ENCODE data around the gene FXYD6.
"Not testable (repeated sequence)": the region's sequence is repeated elsewhere in the genome, so short reads cannot be mapped to it uniquely, and the experiment has no call there.

The FXYD6 gene, protein sequence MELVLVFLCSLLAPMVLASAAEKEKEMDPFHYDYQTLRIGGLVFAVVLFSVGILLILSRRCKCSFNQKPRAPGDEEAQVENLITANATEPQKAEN

DNA sequence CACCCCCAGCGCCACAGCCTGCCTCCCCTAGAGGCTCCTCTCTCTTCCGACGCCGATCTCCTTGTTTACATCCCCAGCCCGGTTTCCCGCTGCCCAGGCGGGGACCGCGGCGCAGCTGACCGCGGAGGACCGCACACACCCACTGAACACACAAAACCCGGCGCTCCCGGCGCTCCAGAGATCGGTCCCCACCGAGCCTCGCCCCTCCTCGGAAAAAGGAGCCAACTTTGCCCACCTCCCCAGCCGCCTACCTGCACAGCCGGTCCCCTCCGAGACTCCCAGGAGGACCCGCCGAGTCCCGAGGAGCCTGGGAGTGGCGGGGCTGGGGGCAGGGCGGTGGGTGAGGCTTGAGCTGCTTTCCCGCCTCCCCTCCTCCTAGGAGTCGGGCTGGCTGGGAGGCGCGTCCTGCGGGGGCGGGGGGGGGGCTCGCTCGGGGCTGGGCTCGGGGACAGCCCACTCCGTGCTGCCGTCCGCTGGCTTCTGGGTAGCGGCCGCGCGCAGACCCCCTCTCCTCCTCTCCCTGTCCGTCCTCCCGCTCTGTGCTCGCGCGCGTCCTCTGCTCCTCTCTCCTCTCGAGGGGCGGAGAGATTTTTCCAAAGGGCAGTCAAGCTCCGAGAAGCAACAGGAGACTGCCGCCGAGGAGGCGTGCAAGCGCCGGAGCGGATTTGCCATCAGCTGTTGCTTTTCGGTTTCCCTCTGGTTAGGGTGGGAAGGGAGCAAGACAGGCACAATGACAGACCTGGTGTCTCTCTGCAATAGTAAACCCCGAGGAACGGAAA is at the start of gene FXYD6:
TSS of gene FXYD6 (minus strand) at position 318 of the 779 bp plus-strand sequence. CDS start 33,882 bp downstream, outside the sequence.
- DNase-seq (ENCODE audit: extremely low read depth, low read depth), result no peak
- H3K4me3 ChIP-seq (replicated peaks; ENCODE audit: low read depth, low read length), result no peak within 1 kb of the TSS
- TF ChIP-seq, protein P1, sequence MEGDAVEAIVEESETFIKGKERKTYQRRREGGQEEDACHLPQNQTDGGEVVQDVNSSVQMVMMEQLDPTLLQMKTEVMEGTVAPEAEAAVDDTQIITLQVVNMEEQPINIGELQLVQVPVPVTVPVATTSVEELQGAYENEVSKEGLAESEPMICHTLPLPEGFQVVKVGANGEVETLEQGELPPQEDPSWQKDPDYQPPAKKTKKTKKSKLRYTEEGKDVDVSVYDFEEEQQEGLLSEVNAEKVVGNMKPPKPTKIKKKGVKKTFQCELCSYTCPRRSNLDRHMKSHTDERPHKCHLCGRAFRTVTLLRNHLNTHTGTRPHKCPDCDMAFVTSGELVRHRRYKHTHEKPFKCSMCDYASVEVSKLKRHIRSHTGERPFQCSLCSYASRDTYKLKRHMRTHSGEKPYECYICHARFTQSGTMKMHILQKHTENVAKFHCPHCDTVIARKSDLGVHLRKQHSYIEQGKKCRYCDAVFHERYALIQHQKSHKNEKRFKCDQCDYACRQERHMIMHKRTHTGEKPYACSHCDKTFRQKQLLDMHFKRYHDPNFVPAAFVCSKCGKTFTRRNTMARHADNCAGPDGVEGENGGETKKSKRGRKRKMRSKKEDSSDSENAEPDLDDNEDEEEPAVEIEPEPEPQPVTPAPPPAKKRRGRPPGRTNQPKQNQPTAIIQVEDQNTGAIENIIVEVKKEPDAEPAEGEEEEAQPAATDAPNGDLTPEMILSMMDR (IDR thresholded peaks at IDR 0.05; ENCODE audit: low read depth, low read length, missing control alignments), result no peak

DNA sequence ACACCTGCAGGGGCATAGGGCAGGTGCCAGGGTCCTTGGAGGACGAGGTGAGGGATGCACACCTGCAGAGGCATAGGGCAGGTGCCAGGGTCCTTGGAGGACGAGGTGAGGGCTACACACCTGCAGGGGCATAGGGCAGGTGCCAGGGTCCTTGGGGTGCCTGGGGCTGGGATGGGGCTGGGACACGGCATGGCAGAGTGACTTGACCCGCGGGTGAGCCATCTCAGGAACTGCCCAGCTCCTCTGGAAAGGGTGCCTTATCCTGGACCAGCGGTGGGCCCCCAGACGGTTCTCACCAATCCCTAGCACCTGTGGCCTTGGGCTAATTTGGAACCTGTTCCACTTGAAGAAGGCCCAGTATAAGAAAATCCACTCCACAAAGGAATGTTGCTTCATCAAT is 49.7 kb upstream of the FXYD6 start:
- not testable (repeated sequence) for H3K4me3 ChIP-seq (replicated peaks; ENCODE audit: low read depth, low read length); DNase-seq (ENCODE audit: extremely low read depth, low read depth)

DNA sequence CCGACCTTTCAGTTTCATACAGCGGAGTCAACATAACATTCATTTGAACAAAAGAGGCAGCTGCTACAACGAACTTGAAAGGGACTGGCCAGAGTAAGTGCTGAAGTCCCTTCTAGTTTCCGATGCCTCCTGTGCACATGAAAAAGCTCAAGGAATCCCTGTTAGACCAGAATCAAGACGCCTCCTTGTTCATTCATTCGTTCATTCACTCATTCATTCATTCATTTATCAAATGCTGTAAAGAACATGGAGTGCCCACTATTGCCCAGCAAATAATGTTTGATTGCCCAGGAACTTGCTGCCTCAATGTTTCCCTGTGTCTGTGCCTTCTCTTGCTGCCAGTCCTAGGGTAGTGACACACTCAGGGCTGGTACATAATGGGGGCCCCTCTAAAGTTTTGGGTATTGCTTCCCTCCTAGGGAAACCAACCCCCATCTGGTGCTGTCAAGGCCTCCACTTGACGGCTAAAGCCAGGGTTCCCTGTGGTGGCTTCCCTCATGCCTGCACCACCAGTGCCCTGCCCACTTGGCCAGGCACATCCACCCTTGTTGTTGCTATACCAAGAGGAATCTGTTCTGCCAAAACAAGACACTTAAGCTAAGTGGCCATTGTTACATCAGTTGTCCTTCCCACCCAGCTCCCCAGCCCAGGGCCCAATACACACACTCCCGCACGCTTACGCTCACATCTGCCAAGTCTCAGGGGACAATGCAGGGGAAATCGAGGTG is 48.9 kb upstream of the FXYD6 start:
- TF ChIP-seq, protein P1 (IDR thresholded peaks at IDR 0.05; ENCODE audit: low read depth, low read length, missing control alignments), result no peak

DNA sequence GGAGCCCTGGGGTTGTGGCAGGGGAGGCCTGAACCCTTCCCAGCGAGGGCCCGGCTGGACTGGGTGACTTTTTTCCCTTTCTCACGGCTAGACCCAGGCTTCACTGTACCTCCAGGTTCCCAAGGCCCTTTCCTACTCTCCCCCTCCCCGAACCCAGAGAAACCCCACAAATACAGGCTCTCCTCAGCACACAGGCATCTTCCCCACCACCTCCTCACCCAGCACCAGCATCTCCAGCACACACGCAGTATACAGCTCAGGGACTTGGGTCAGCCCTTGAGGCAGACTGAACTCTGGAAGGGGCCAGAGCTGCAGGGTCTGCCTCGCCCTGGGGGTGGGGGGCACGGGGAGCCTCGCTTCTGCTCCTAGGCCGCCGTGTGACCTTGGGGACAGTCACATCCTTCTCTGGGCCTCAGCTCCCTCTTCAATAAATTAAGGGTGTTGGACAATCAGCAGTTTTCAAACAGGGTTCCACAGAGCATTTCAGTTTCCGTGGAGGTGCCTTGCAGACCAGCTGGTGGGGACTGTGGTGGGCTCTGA is 48.2 kb upstream of the FXYD6 start:
- TF ChIP-seq, protein P1 (IDR thresholded peaks at IDR 0.05; ENCODE audit: low read depth, low read length, missing control alignments), result no peak
- no peak for DNase-seq (ENCODE audit: extremely low read depth, low read depth)
- H3K4me3 ChIP-seq (replicated peaks; ENCODE audit: low read depth, low read length), result no peak overlapping the region

More for the DNA sequence above, 48.9 kb upstream of the FXYD6 start:
- no peak overlapping the region for H3K4me3 ChIP-seq (replicated peaks; ENCODE audit: low read depth, low read length)
- no peak for DNase-seq (ENCODE audit: extremely low read depth, low read depth)

DNA sequence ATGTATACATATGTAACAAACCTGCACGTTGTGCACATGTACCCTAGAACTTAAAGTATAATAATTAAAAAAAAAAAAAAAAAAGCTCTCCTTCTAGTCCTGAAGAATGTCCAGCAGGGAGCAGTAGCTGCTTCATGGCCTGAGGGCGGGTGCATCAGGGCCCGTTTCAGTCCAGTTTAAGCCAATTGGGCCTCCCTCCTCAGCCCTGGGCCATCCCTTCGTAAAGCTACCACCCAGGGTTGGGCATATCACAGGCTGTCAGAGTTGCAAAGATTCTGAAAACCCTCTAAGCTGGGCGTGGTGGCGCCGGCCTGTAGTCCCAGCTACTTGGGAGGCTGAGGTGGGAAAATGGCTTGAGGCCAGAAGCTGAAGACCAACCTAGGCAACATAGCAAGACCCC is 47.3 kb upstream of the FXYD6 start:
- no peak overlapping the region for H3K4me3 ChIP-seq (replicated peaks; ENCODE audit: low read depth, low read length)
- no peak for DNase-seq (ENCODE audit: extremely low read depth, low read depth)
- TF ChIP-seq, protein P1 (IDR thresholded peaks at IDR 0.05; ENCODE audit: low read depth, low read length, missing control alignments), result no peak

DNA sequence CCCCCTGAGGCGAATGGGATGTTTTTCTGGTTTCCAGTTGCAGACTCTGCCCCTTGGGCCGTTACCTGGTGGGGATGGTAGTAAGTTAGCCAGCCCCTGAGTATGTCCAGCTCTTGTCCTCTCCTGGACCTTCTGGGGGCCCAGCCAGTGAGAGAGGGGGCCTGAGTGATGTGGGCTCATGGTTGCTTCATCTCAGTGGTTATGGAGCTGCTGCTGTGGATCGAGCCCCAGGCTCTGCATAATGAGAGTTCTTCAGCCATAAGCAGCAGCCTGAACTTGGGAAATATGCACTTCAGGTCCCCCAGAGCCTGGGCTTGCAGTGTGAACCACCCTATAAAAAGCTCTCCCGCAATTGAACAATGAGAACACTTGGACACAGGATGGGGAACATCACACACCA is 46.8 kb upstream of the FXYD6 start:
- no peak for DNase-seq (ENCODE audit: extremely low read depth, low read depth)
- TF ChIP-seq, protein P1 (IDR thresholded peaks at IDR 0.05; ENCODE audit: low read depth, low read length, missing control alignments), result no peak
- no peak overlapping the region for H3K4me3 ChIP-seq (replicated peaks; ENCODE audit: low read depth, low read length)

DNA sequence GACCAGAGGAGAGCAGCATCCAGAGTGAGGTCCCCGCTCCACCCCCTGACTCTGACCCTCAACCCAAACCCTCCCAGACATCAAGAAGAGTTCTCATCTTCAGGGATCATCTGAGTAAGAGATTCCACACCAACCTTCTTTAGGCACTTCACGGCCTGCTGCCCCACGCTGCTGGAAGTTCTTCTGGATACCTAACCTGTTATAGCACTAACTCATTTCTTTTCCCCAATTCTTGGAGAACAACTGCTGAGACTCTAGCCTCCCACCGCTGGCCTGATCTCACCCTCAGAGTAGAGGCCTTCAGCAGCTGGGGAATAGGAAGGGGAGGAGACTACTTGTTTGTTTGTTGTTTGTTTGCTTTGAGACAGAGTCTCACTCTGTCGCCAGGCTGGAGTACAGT is 45.4 kb upstream of the FXYD6 start:
- TF ChIP-seq, protein P1 (IDR thresholded peaks at IDR 0.05; ENCODE audit: low read depth, low read length, missing control alignments), result no peak
- no peak for DNase-seq (ENCODE audit: extremely low read depth, low read depth)
- no peak overlapping the region for H3K4me3 ChIP-seq (replicated peaks; ENCODE audit: low read depth, low read length)

All from HFF-Myc (cell line).